ENCODE results near the gene DTNB.

The DTNB gene

DNA sequence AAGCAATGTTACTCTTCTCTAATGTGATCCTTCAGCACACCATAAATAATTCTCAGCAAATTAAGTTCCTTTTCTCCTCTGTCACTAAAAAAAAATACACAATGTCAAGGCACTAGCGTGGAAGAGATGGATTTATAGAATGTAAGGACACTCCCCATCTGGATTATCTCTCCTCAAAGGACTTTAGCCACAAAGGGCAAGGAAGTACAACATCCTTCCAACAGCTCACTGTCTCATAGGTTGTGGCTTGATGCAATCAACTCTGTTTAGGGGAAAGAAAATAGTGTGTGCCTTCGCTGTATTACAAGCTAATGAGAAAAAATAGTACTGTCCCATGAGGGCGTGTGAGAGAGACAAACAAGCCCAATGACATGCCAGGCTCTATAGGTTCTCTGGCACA is 202.6 kb downstream of the DTNB start:
- DNase-seq (ENCODE audit: extremely low read depth, low read depth): no peak
- no peak for TF ChIP-seq CTCF (IDR thresholded peaks at IDR 0.05; ENCODE audit: low read depth, low read length)

GRCh38 chr2:25467743-25468142 is 205.6 kb downstream of the DTNB start:
- DNase-seq (ENCODE audit: extremely low read depth, low read depth): no peak
- no peak for TF ChIP-seq CTCF (IDR thresholded peaks at IDR 0.05; ENCODE audit: low read depth, low read length)

GRCh38 chr2:25462021-25462420 is 211.4 kb downstream of the DTNB start:
- no peak for TF ChIP-seq CTCF (IDR thresholded peaks at IDR 0.05; ENCODE audit: low read depth, low read length)
- no peak for DNase-seq (ENCODE audit: extremely low read depth, low read depth)

DNA sequence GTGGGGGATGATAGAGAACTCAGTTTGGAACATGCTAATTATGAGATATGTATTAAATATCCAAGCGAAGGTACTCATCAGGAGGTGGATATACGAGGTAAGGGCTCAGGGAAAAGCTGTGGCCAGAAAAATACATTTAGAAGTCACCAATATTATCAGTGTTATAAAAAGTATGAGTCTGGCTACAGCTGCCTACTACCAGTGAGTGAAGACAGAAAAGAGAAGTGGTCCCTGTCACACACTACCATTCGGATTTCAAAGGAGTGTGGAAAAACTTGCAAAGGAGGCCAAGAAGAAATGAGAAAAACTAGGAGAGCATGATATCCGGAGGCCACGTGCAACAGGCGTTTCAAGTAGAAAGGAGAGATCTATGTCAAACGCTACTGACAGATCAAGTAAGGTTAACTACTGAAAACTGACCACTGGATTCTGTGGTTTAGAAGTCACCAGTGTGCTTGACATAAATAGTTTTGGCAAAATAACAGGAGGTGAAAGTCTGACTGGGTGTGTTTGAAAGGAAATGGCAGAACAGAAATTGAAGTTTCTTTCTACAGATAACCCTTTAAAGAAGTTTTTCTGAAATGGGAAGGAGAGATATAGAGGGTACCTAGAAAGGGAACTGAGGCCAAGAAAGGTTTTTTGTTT is 213.0 kb downstream of the DTNB start:
- TF ChIP-seq CTCF (IDR thresholded peaks at IDR 0.05; ENCODE audit: low read depth, low read length): no peak
- DNase-seq (ENCODE audit: extremely low read depth, low read depth): no peak

GRCh38 chr2:25454824-25455611 is 218.4 kb downstream of the DTNB start:
- DNase-seq (ENCODE audit: extremely low read depth, low read depth): no peak
- TF ChIP-seq CTCF (IDR thresholded peaks at IDR 0.05; ENCODE audit: low read depth, low read length): no peak

- no peak for TF ChIP-seq CTCF (IDR thresholded peaks at IDR 0.05; ENCODE audit: low read depth, low read length)
- no peak for DNase-seq (ENCODE audit: extremely low read depth, low read depth)
These were observed 220.0 kb downstream of the DTNB start for GRCh38 chr2:25453199-25453905.

- no peak for DNase-seq (ENCODE audit: extremely low read depth, low read depth)
- no peak for TF ChIP-seq CTCF (IDR thresholded peaks at IDR 0.05; ENCODE audit: low read depth, low read length)
These were observed 224.6 kb downstream of the DTNB start for GRCh38 chr2:25448808-25449207.
